A673 (cell line): ENCODE measurements around the gene IVL. TPM values are rescaled to one million over a fixed set of nuclear protein-coding genes. Genes with fewer than 3 reads are reported as not detected.

Experiments used
- BruUV-seq: library from RNA; stranded (reverse); fragments of 400-500 nt; replicated peaks from 2 replicates; lab custom pipeline; 2021; lab: Mats Ljungman, UMichigan
- CTCF ChIA-PET: fragments of 300-600 bp; sonication (Branson Sonifier 250); formaldehyde crosslinking; loops from one replicate; lab custom pipeline; 2022; ENCODE audit warnings: antibody characterized with exemption; lab: Charles Lee
- POLR2A ChIA-PET: fragments of 300-600 bp; sonication (Branson Sonifier 250); formaldehyde crosslinking; loops from one replicate; lab custom pipeline; 2022; ENCODE audit warnings: antibody characterized with exemption; ENCODE audit not compliant: low non-redundant PET; lab: Charles Lee
- DNase-seq: peaks from one replicate; pipeline ENCODE4 v3.0.0-alpha.2; 2015; ENCODE audit warnings: low spot score
- H3K27ac ChIP-seq: fragments of 200-600 bp; sonication (generic); 2 replicates; pipeline ENCODE4 v1.5.1; 2016; ENCODE audit warnings: mixed run types, low read depth, mild to moderate bottlenecking, mixed read lengths, antibody characterized with exemption, low read length; ENCODE audit not compliant: poor library complexity, severe bottlenecking
- H3K27me3 ChIP-seq: fragments of 200-600 bp; sonication (generic); replicated peaks from 2 replicates; pipeline ENCODE4 v1.6.1; 2017; ENCODE audit warnings: mixed run types, low read depth, mild to moderate bottlenecking, mixed read lengths, antibody characterized with exemption, low read length; ENCODE audit not compliant: insufficient read depth, poor library complexity
- H3K36me3 ChIP-seq: fragments of 200-600 bp; sonication (generic); 2 replicates; pipeline ENCODE4 v1.6.1; 2016; ENCODE audit warnings: mixed run types, mild to moderate bottlenecking, mixed read lengths, antibody characterized with exemption, low read length; ENCODE audit not compliant: insufficient read depth, poor library complexity, severe bottlenecking
- H3K4me1 ChIP-seq: fragments of 200-600 bp; sonication (generic); 2 replicates; pipeline ENCODE4 v1.6.1; 2017; ENCODE audit warnings: mixed run types, mild to moderate bottlenecking, mixed read lengths, antibody characterized with exemption, low read length; ENCODE audit not compliant: insufficient read depth, poor library complexity, severe bottlenecking
- H3K4me3 ChIP-seq: fragments of 200-600 bp; sonication (generic); 2 replicates; pipeline ENCODE4 v1.5.1; 2016; ENCODE audit warnings: low read depth, mixed run types, mild to moderate bottlenecking, mixed read lengths, low read length; ENCODE audit not compliant: poor library complexity, severe bottlenecking
- H3K9me3 ChIP-seq: fragments of 200-600 bp; sonication (generic); 2 replicates; pipeline ENCODE4 v1.6.1; 2016; ENCODE audit warnings: mixed run types, low read depth, mild to moderate bottlenecking, mixed read lengths, antibody characterized with exemption, low read length; ENCODE audit not compliant: poor library complexity, severe bottlenecking
- CTCF ChIP-seq: fragments of 300-800, 200-600 bp; sonication (generic); conservative IDR thresholded peaks from 2 replicates; pipeline ENCODE4 v1.5.1; 2017; ENCODE audit warnings: low read depth, mild to moderate bottlenecking, antibody characterized with exemption, low read length, moderate library complexity, mixed read lengths
- EZH2 ChIP-seq: fragments of 200-600 bp; sonication (generic); IDR thresholded peaks from 2 replicates; pipeline ENCODE4 v1.6.1; 2017; ENCODE audit warnings: borderline replicate concordance, low read depth, mild to moderate bottlenecking, mixed read lengths, antibody characterized with exemption, low read length; ENCODE audit not compliant: poor library complexity, severe bottlenecking
- intact Hi-C: fragments of 100-400 bp; cut with micrococcal nuclease; formaldehyde crosslinking; loops from one replicate; pipeline ENCODE4 v1.10.0; 2022; ENCODE audit not compliant: unreplicated experiment
- total RNA-seq: library from RNA; stranded (reverse); gene quantifications from 2 replicates; pipeline ENCODE4 v1.2.3, GENCODE V29; 2021

IVL gene
- total RNA-seq, 1 experiment from 2014 or later = not detected

- DNase-seq = peak; percentile 80
- H3K27me3 ChIP-seq = peaks cover 6% of the 10 kb centered on the region
- no peaks in the 10 kb centered on the region for H3K36me3 ChIP-seq
- CTCF ChIA-PET = interaction anchor here (0.6 kb wide), 1 partner anchor 94 kb away, joined by 3 read pairs; no protein-coding TSS in a partner anchor
- H3K27ac ChIP-seq = no peak overlapping the region
- no peak overlapping the region for H3K4me3 ChIP-seq
- BruUV-seq = no TSS peak
- POLR2A ChIA-PET = no interaction called here
- H3K9me3 ChIP-seq = no peaks in the 10 kb centered on the region
- no peak for TF ChIP-seq EZH2
- peak; percentile 76 for TF ChIP-seq CTCF
- H3K4me1 ChIP-seq = no peaks in the 10 kb centered on the region
- intact Hi-C loops = loop anchor here (5.0 to 10.0 kb wide), 3 partner anchors 185 to 352 kb away; partner anchors contain the start of gene SPRR2A
Measured at GRCh38 chr1:152869808-152870419, 38.4 kb upstream of the IVL start.

- intact Hi-C loops = loop anchor here (5.0 to 10.0 kb wide), 3 partner anchors 184 to 351 kb away; partner anchors contain the start of gene SPRR2A
- peak; percentile 63 for DNase-seq
- Histone ChIP-seq H3K4me3 (no peak overlapping the region), H3K36me3 (no peaks in the 10 kb centered on the region), H3K9me3 (no peaks in the 10 kb centered on the region), H3K27ac (no peak overlapping the region), H3K27me3 (peaks cover 6% of the 10 kb centered on the region), H3K4me1 (no peaks in the 10 kb centered on the region)
- ChIA-PET CTCF (interaction anchor here (0.5 kb wide), 1 partner anchor 1592 kb away, joined by 5 read pairs; no protein-coding TSS in a partner anchor), POLR2A (no interaction called here)
- BruUV-seq = no TSS peak
- TF ChIP-seq CTCF (peak; percentile 67), EZH2 (no peak)
Measured at GRCh38 chr1:152870831-152871730, 37.3 kb upstream of the IVL start.

GRCh38 chr1:152871731-152872126 is 36.6 kb upstream of the IVL start:
- Histone ChIP-seq H3K9me3 (no peaks in the 10 kb centered on the region), H3K4me3 (no peak overlapping the region), H3K27ac (no peak overlapping the region), H3K4me1 (no peaks in the 10 kb centered on the region), H3K36me3 (no peaks in the 10 kb centered on the region), H3K27me3 (peaks cover 6% of the 10 kb centered on the region)
- CTCF ChIA-PET = no interaction called here
- intact Hi-C loops = loop anchor here (5.0 to 10.0 kb wide), 3 partner anchors 183 to 351 kb away; partner anchors contain the start of gene SPRR2A
- POLR2A ChIA-PET = no interaction called here
- no peak for DNase-seq
- TF ChIP-seq CTCF = no peak
- no peak for TF ChIP-seq EZH2
- no TSS peak for BruUV-seq
